Measurements from ENCODE around the gene ARHGEF39. TPM values are rescaled to one million over a fixed set of nuclear protein-coding genes. Genes with fewer than 3 reads are reported as not detected.
A peak's percentile ranks its signal among the peaks of the same experiment; 100 is the strongest.

Gene ARHGEF39
- total and polyA plus RNA-seq, 11 donors: 0.11 to 1.2 (median 0.27) TPM

DNA sequence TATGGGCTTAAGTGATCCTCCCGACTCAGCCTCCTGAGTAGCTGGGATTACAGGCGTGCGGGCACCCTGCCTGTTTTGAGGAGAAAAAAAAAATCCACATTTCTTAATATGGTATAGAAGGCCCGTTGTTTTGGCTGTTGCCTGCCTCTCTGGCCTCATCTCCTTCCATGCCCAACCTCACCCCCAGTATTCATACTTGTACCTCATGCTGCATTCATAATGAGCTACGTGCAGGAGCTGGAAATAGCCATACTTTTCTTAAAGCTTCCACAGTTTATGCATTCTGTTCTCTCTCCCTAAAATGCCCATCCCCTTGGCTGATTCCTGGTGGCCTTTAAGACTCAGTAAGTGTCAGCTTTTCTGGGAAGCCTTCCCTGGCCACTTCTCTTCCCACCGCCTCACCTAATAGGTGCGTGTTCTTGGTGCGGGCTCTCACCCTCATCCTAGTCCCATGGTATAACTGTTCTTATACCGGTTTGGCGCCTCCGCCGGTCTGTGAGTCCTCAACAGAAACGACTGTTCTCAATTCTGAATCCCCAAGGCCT, 26.8 kb upstream of the ARHGEF39 start:
- TF ChIP-seq, protein P1, sequence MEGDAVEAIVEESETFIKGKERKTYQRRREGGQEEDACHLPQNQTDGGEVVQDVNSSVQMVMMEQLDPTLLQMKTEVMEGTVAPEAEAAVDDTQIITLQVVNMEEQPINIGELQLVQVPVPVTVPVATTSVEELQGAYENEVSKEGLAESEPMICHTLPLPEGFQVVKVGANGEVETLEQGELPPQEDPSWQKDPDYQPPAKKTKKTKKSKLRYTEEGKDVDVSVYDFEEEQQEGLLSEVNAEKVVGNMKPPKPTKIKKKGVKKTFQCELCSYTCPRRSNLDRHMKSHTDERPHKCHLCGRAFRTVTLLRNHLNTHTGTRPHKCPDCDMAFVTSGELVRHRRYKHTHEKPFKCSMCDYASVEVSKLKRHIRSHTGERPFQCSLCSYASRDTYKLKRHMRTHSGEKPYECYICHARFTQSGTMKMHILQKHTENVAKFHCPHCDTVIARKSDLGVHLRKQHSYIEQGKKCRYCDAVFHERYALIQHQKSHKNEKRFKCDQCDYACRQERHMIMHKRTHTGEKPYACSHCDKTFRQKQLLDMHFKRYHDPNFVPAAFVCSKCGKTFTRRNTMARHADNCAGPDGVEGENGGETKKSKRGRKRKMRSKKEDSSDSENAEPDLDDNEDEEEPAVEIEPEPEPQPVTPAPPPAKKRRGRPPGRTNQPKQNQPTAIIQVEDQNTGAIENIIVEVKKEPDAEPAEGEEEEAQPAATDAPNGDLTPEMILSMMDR (IDR thresholded peaks at IDR 0.05): no peak
- no peak for TF ChIP-seq POLR2A (IDR thresholded peaks at IDR 0.05)
- ATAC-seq (no peak), DNase-seq (peak in 1 of 5 donors; percentile 24)
- H3K27ac ChIP-seq: peak overlapping the region; percentile 88 to 98 (median 97)
- H3K4me1 ChIP-seq: peaks cover 0 to 32% (median 18%) of the 10 kb centered on the region in 12 donors
- no peaks in the 10 kb centered on the region for H3K9me3 ChIP-seq
- H3K36me3 ChIP-seq: peaks cover 0 to 19% (median 12%) of the 10 kb centered on the region in 9 donors
- WGBS, 4 donors: 70 to 74% (median 72%) methylated on average over 13 of the region's 13 CpGs
- no peaks in the 10 kb centered on the region for H3K27me3 ChIP-seq
- intact Hi-C loops (cut with DNase I): loop anchor here in 6 of 10 donors (2.0 to 10.0 kb wide), 4 partner anchors 33 to 87 kb away; partner anchors contain the start of genes CCDC107 (in 4 of the 6), RMRP (in 4 of the 6) and TESK1 (in 1 of the 6)
- H3K4me3 ChIP-seq: peak overlapping the region in 3 of 12 donors; percentile 67 to 93 (median 75)

DNA sequence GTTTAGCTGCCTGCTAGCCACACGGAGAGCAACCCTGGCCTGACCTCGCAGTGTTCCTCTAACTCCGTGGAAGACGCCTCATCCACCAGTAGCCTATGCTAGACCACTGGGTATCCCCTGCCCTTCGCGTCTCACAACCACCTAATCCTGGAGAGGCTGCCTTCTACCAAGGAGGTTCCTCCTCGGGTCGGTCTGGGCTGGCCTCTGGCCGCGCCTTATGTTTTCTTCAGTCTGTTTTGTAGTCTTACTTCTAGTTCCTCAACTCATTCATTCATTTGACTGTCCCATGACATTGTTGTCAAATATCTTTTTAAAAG, 26.3 kb upstream of the ARHGEF39 start:
- Histone ChIP-seq H3K27ac (peak overlapping the region; percentile 88 to 98 (median 97)), H3K4me3 (peak overlapping the region; percentile 61 to 93 (median 74)), H3K4me1 (peaks cover 0 to 38% (median 20%) of the 10 kb centered on the region in 12 donors), H3K36me3 (peaks cover 0 to 14% (median 7%) of the 10 kb centered on the region in 9 donors), H3K9me3 (no peaks in the 10 kb centered on the region), H3K27me3 (no peaks in the 10 kb centered on the region)
- 26 to 33% (median 31%) methylated on average over 9 to 10 of the region's 10 CpGs for WGBS, 4 donors
- DNase-seq (no peak), ATAC-seq (peak in 1 of 4 donors; percentile 8)
- intact Hi-C loops (cut with DNase I): loop anchor here in 6 of 10 donors (2.0 to 10.0 kb wide), 4 partner anchors 32 to 86 kb away; partner anchors contain the start of genes CCDC107 (in 4 of the 6), RMRP (in 4 of the 6) and TESK1 (in 1 of the 6)
- no peak for TF ChIP-seq POLR2A (IDR thresholded peaks at IDR 0.05)
- TF ChIP-seq, protein P1 (IDR thresholded peaks at IDR 0.05): no peak

- H3K27ac ChIP-seq: peak overlapping the region; percentile 88 to 98 (median 97)
- WGBS, 4 donors: 0 to 2% (median 1%) methylated on average over 37 to 61 of the region's 61 CpGs
Observed at GRCh38 chr9:35690614-35691333, 25.8 kb upstream of the ARHGEF39 start.

More at GRCh38 chr9:35690614-35691333, 25.8 kb upstream of the ARHGEF39 start:
- Histone ChIP-seq H3K27me3 (no peaks in the 10 kb centered on the region), H3K4me3 (peak overlapping the region; percentile 61 to 93 (median 74)), H3K9me3 (no peaks in the 10 kb centered on the region), H3K36me3 (peaks cover 0 to 11% (median 6%) of the 10 kb centered on the region in 9 donors), H3K4me1 (peaks cover 2 to 43% (median 25%) of the 10 kb centered on the region in 12 donors)
- peak; percentile 87 to 89 (median 89) for DNase-seq
- TF ChIP-seq, protein P1 (IDR thresholded peaks at IDR 0.05): no peak
- peak in 1 of 2 donors; percentile 34 for TF ChIP-seq POLR2A (IDR thresholded peaks at IDR 0.05)
- peak; percentile 23 to 65 (median 60) for ATAC-seq
- intact Hi-C loops (cut with DNase I): loop anchor here in 6 of 10 donors (1.0 to 10.0 kb wide), 6 partner anchors 32 to 86 kb away; partner anchors contain the start of genes CCDC107 (in 5 of the 6), RMRP (in 5 of the 6) and TESK1 (in 1 of the 6)
